H1 (cell line): ENCODE data around the gene SWI5.

ENCODE experiments used
- CTCF ChIP-seq, 3 experiments: IDR thresholded peaks; 1 replicate in 2 of 3; 2 replicates in 1 of 3; pipeline versions ENCODE4 v1.5.1 to v1.6.1; 2011; ENCODE audit warnings: low read length in 3 of 3, mild to moderate bottlenecking in 3 of 3, inconsistent platforms in 2 of 3, low read depth in 1 of 3, moderate library complexity in 1 of 3; ENCODE audit not compliant: insufficient read depth in 1 of 3; ENCODE audit errors: control extremely low read depth in 1 of 3
- EGR1 ChIP-seq: IDR thresholded peaks from 2 replicates; pipeline ENCODE4 v1.6.1; 2011; ENCODE audit warnings: low read depth, low read length, borderline replicate concordance
- FOSL1 ChIP-seq: IDR thresholded peaks from 2 replicates; pipeline ENCODE4 v1.6.1; 2011; ENCODE audit warnings: mild to moderate bottlenecking, low read depth, low read length, moderate library complexity; ENCODE audit not compliant: insufficient read depth
- NANOG ChIP-seq: IDR thresholded peaks from 2 replicates; pipeline ENCODE4 v1.6.1; 2011; ENCODE audit warnings: low read length, low read depth, mild to moderate bottlenecking, inconsistent platforms; ENCODE audit not compliant: insufficient read depth, poor library complexity, severe bottlenecking
- POLR2A ChIP-seq, 2 experiments: IDR thresholded peaks; 1 replicate in 1 of 2; 2 replicates in 1 of 2; pipeline ENCODE4 v1.6.1; 2011; ENCODE audit warnings: low read depth in 2 of 2, low read length in 2 of 2, mild to moderate bottlenecking in 2 of 2; ENCODE audit errors: control extremely low read depth in 1 of 2
- SP1 ChIP-seq: IDR thresholded peaks from 2 replicates; pipeline ENCODE4 v1.6.1; 2011; ENCODE audit warnings: low read depth, low read length
- TAF1 ChIP-seq: IDR thresholded peaks from 2 replicates; pipeline ENCODE4 v1.6.1; 2011; ENCODE audit warnings: mild to moderate bottlenecking, low read depth, low read length
- ZNF274 ChIP-seq: IDR thresholded peaks from 2 replicates; pipeline ENCODE4 v1.7.0; 2012; ENCODE audit warnings: low read length, borderline replicate concordance; ENCODE audit errors: extremely low read depth

DNA sequence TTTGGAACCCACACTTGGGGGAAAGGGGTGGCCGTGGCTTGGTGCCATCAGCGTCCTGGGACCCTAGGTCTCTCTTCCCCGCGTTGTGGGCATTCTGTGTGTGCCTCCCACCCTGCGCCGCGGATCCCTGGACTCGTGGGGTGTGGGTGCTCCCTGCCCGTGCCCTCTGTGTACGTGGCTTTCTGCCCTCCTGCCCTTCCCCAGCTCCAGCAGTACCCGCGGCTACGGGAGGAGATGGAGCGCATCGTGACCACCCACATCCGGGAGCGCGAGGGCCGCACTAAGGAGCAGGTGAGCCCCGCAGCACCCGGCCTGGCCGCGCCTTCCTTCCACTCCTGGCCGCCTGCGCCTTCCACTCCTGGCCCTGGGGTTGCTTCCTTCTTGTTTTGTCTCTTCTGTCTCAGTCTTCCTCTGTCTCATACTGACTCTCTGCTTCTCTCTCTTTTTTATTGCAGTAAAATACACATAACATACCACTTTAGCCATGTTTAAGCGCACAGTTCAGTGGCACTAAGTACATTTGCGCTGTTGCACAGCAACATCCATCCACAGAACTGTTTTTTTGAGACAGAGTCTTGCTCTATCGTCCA is 42.2 kb upstream of the SWI5 start:
- TF ChIP-seq FOSL1: no peak
- no peak for TF ChIP-seq SP1
- no peak for TF ChIP-seq TAF1
- TF ChIP-seq POLR2A (IDR thresholded peaks at IDR 0.05; ENCODE audit: control extremely low read depth in 1 of 2, low read depth in 2 of 2, low read length in 2 of 2): no peak; a peak in 1 of 3 replicates
- TF ChIP-seq ZNF274: no peak
- TF ChIP-seq EGR1: no peak
- TF ChIP-seq NANOG: no peak
- no peak for TF ChIP-seq CTCF (IDR thresholded peaks at IDR 0.05; ENCODE audit: control extremely low read depth in 1 of 3, insufficient read depth in 1 of 3, low read depth in 1 of 3, low read length in 3 of 3)
